GM06990 (cell line): ENCODE data around the gene CPXM2.

Source experiments
- DNase-seq: peaks from one replicate; pipeline ENCODE4 v3.0.0-alpha.2; 2011; ENCODE audit not compliant: insufficient read length; ENCODE audit errors: extremely low read depth
- H3K27me3 ChIP-seq: replicated peaks from 2 replicates; pipeline ENCODE4 v1.6.0; 2011; ENCODE audit warnings: low read length; ENCODE audit not compliant: control insufficient read depth, insufficient read depth
- H3K36me3 ChIP-seq: 2 replicates; pipeline ENCODE4 v1.5.1; 2011; ENCODE audit warnings: low read length; ENCODE audit not compliant: control insufficient read depth, insufficient read depth
- H3K4me3 ChIP-seq: replicated peaks from 2 replicates; pipeline ENCODE4 v1.5.1; 2011; ENCODE audit warnings: low read depth, mild to moderate bottlenecking, control low read depth, low read length
- CTCF ChIP-seq: IDR thresholded peaks from 2 replicates; pipeline ENCODE4 v1.5.1; 2011; ENCODE audit warnings: low read length, control low read depth, mild to moderate bottlenecking, inconsistent platforms; ENCODE audit not compliant: insufficient read depth, poor library complexity, severe bottlenecking

The CPXM2 gene

GRCh38 chr10:123721441-123722049 is 170.1 kb downstream of the CPXM2 start:
- no peak for DNase-seq

GRCh38 chr10:123720536-123720935 is 171.1 kb downstream of the CPXM2 start:
- Histone ChIP-seq H3K4me3 (no peak overlapping the region), H3K36me3 (no peaks in the 10 kb centered on the region), H3K27me3 (no peaks in the 10 kb centered on the region; the same call in none of the 2 replicates)
- no peak for DNase-seq
- no peak for TF ChIP-seq CTCF

More at GRCh38 chr10:123721441-123722049, 170.1 kb downstream of the CPXM2 start:
- Histone ChIP-seq H3K27me3 (no peaks in the 10 kb centered on the region; the same call in none of the 2 replicates), H3K4me3 (no peak overlapping the region), H3K36me3 (no peaks in the 10 kb centered on the region)
- TF ChIP-seq CTCF = no peak

GRCh38 chr10:123718544-123719060 is 173.0 kb downstream of the CPXM2 start:
- TF ChIP-seq CTCF = no peak
- H3K4me3 ChIP-seq = no peak overlapping the region
- no peaks in the 10 kb centered on the region for H3K36me3 ChIP-seq
- DNase-seq = no peak
- no peaks in the 10 kb centered on the region; the same call in none of the 2 replicates for H3K27me3 ChIP-seq

- Histone ChIP-seq H3K27me3 (no peaks in the 10 kb centered on the region; the same call in none of the 2 replicates), H3K4me3 (no peak overlapping the region), H3K36me3 (no peaks in the 10 kb centered on the region)
- no peak for TF ChIP-seq CTCF
- no peak for DNase-seq
These were observed 174.3 kb downstream of the CPXM2 start for GRCh38 chr10:123717336-123717735.

GRCh38 chr10:123715546-123715945 is 176.1 kb downstream of the CPXM2 start:
- TF ChIP-seq CTCF = no peak
- no peaks in the 10 kb centered on the region; the same call in 1 of the 2 replicates for H3K27me3 ChIP-seq
- no peak overlapping the region for H3K4me3 ChIP-seq
- no peaks in the 10 kb centered on the region for H3K36me3 ChIP-seq
- no peak for DNase-seq
